GM19468 (cell line): ENCODE data around the gene IFI6.
"Not testable (repeated sequence)": the region's sequence is repeated elsewhere in the genome, so short reads cannot be mapped to it uniquely, and the experiment has no call there.

Experiments
- ATAC-seq: cut with Tn5 transposase; IDR thresholded peaks from one replicate; pipeline ENCODE4 v1.9.1; 2021; ENCODE audit warnings: mild to moderate bottlenecking, moderate library complexity, moderate number of reproducible peaks; ENCODE audit not compliant: unreplicated experiment; ENCODE audit errors: extremely low read depth

The IFI6 gene

GRCh38 chr1:27671964-27672749 is at the start of gene IFI6:
Gene IFI6, minus strand, starts transcription at chr1:27672192. Its CDS starts 2,878 bp downstream, at chr1:27669314.
- no peak for ATAC-seq

- ATAC-seq = no peak
Observed at GRCh38 chr1:27719286-27720251, 47.6 kb upstream of the IFI6 start.

GRCh38 chr1:27716262-27716895 is 44.4 kb upstream of the IFI6 start:
- no peak for ATAC-seq

DNA sequence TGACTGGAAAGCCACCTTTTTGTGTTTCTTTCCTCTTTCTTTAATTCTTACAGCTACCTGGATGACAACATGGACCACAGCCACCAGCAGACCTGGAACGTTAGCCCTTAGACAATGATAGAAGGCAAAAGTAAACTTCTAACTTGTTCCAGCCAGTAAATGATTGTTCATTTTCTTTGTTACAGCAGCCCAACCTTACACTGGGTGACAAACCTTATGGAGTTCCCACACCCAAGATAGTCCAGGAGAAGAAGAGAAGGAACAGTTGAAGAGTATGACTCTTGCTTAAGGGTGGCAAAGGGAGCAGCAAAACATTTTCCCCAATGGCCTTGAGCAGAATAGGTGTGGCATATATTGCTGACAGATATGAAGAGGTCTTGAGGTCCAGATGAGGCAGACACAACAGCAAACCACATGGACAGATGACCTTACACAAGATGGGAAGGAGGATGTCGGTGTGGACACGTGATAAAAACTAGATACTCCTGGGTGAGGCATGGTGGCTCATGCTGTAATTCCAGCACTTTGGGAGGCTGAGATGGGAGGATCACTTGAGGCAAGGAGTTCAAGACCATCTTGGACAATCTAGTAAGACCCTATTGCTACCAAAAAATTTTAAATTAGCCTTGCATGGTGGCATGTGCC is 42.0 kb upstream of the IFI6 start:
- ATAC-seq = no peak

- ATAC-seq = no peak
Observed at GRCh38 chr1:27713139-27713725, 41.2 kb upstream of the IFI6 start.

GRCh38 chr1:27710574-27710973 is 38.6 kb upstream of the IFI6 start:
- ATAC-seq = no peak

- ATAC-seq = no peak
Observed at GRCh38 chr1:27705545-27705944, 33.6 kb upstream of the IFI6 start.

- ATAC-seq = no peak
Observed at GRCh38 chr1:27704958-27705357, 33.0 kb upstream of the IFI6 start.

GRCh38 chr1:27696835-27697234 is 24.8 kb upstream of the IFI6 start:
- ATAC-seq = not testable (repeated sequence)

DNA sequence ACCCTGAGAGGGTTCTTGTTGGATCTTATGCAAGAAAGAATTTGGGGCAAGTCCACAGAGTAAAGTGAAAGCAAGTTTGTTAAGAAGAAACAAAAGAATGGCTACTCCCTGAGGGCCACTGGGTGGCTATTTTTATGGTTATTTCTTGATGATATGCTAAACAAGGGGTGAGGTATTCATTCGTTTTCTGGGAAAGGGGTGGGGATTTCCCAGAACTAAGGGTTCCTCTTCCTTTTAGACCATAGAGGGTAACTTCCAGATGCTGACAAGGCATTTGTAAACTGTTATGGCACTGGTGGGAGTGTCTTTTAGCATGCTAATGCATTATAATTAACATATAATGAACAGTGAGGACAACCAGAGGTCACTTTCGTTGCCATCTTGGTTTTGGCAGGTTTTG is 18.2 kb upstream of the IFI6 start:
- ATAC-seq = no peak

- ATAC-seq = no peak
Observed at GRCh38 chr1:27689423-27690173, 17.6 kb upstream of the IFI6 start.

GRCh38 chr1:27687906-27688305 is 15.9 kb upstream of the IFI6 start:
- no peak for ATAC-seq

DNA sequence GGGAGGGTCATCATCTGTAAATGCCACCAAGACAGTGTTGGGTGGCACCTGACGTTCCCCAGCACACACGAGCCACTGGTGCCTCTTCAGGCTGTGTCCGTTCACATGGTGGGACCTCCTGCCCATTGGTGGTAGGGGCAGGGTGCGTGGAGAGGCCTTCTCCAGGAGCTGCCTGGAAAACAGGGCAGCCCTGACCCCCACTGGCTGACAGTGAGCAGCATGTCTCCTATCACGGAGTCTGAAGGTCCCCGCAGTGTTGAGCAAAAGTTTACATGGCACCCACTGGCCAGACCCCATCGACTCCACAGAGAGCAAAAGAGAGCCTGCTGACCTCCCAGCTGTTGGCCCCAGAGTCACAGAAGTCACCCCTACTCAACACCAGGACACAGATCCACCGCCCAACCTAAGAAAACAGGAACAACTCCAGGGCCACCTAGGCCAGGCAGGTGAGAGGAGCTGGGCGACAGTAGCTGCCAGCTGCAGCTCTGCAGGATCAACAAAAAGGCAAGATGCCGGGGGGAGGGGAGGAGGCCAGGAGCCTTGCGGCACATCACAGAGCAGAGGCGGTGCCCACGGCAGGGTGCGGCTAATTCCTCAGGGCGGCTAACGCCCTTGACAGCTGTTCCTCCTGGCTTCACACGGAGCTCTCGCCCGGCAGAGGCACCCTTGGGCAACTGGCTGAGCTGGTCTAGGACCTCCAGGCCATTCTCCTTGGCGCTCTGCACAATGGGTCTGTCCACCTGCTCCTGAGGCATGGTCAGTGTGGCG is 14.4 kb upstream of the IFI6 start:
- ATAC-seq = no peak

- no peak for ATAC-seq
Observed at GRCh38 chr1:27684176-27684575, 12.2 kb upstream of the IFI6 start.

- ATAC-seq = no peak
Observed at GRCh38 chr1:27682351-27682944, 10.5 kb upstream of the IFI6 start.

GRCh38 chr1:27681580-27681979 is 9.6 kb upstream of the IFI6 start:
- ATAC-seq = not testable (repeated sequence)

GRCh38 chr1:27680225-27680791 is 8.3 kb upstream of the IFI6 start:
- not testable (repeated sequence) for ATAC-seq

DNA sequence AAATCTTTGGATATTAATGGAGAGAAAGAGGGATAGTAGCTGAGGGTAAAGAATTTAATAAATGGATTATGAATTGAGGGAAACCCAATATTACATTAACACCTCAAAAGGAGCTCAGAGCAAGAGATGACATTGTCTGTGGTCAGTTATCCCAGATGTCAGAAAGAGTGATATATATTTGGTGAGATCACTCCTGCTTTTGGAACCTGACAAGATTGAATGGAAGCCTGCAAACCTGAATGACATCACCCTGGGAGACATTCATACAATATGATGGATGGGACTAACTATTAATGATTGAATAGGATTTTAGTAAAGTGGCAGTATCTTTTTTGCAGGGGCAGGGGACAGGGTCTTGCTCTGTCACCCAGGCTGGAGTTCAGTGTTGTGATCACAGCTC is 6.8 kb upstream of the IFI6 start:
- no peak for ATAC-seq
